Measurements from ENCODE around the gene FOXC1. TPM values are rescaled to one million over a fixed set of nuclear protein-coding genes. Genes with fewer than 3 reads are reported as not detected.

FOXC1 gene
- total and polyA plus RNA-seq, 2 experiments from 2014 or later = 0.60 to 1.1 TPM

DNA sequence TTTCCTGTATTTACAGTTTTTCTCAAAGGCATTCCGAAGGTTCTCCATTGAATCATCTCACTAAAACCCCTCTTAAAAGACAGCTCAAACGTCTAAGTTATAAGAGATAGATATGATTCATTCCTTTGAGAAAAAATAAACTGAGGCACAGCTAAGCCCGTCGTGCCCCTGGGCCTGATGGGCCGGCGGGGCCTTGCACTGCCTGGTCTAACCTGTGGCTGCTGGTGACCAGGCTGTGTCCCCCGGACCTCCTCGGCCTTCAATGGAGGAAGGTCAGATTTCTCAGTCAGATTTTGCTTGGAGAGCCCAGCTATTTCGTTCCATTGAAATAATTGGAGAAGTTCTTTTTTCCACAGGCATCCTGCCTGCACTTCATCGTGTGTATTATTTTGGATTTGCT is 11.3 kb upstream of the FOXC1 start:
- H2AFZ ChIP-seq = no peak overlapping the region

GRCh38 chr6:1598886-1599285 is 10.8 kb upstream of the FOXC1 start:
- 90% methylated on average over 24 of the region's 24 CpGs for WGBS (ENCODE audit: low lambda C conversion rate, missing lambda C conversion rate)
- Histone ChIP-seq H3K27me3 (peaks cover 40% of the 10 kb centered on the region), H3K9me3 (ENCODE audit: low read depth) (no peaks in the 10 kb centered on the region), H3K4me2 (no peak overlapping the region), H3K9me2 (replicated peaks; ENCODE audit: insufficient read depth) (no peaks in the 10 kb centered on the region), H2AFZ (no peak overlapping the region), H3K4me3 (no peak overlapping the region), H3K4me1 (ENCODE audit: insufficient read depth) (peaks cover 3% of the 10 kb centered on the region), H3K27ac (no peak overlapping the region), H3K36me3 (replicated peaks; ENCODE audit: insufficient read depth, low read depth) (no peaks in the 10 kb centered on the region), H4K20me1 (ENCODE audit: insufficient read depth, poor library complexity, severe bottlenecking) (no peaks in the 10 kb centered on the region), H3K79me2 (no peaks in the 10 kb centered on the region)
- no peak for TF ChIP-seq EZH2 (IDR thresholded peaks at IDR 0.05; ENCODE audit: borderline replicate concordance)
- no peak for TF ChIP-seq CTCF (IDR thresholded peaks at IDR 0.05; ENCODE audit: poor library complexity)
- no peak for TF ChIP-seq EZH2phosphoT487 (IDR thresholded peaks at IDR 0.05; ENCODE audit: low read depth, severe bottlenecking, unreplicated experiment)
- no peak for DNase-seq (ENCODE audit: low spot score)

More for the DNA sequence above, 11.3 kb upstream of the FOXC1 start:
- TF ChIP-seq EZH2 (IDR thresholded peaks at IDR 0.05; ENCODE audit: borderline replicate concordance) (no peak), CTCF (IDR thresholded peaks at IDR 0.05; ENCODE audit: poor library complexity) (no peak), EZH2phosphoT487 (IDR thresholded peaks at IDR 0.05; ENCODE audit: low read depth, severe bottlenecking, unreplicated experiment) (no peak)
- no peak overlapping the region for H3K4me2 ChIP-seq
- no peaks in the 10 kb centered on the region for H3K36me3 ChIP-seq (replicated peaks; ENCODE audit: insufficient read depth, low read depth)
- H3K27me3 ChIP-seq = peaks cover 36% of the 10 kb centered on the region
- H3K79me2 ChIP-seq = no peaks in the 10 kb centered on the region
- no peaks in the 10 kb centered on the region for H3K9me2 ChIP-seq (replicated peaks; ENCODE audit: insufficient read depth)
- H3K27ac ChIP-seq = no peak overlapping the region
- H4K20me1 ChIP-seq (ENCODE audit: insufficient read depth, poor library complexity, severe bottlenecking) = no peaks in the 10 kb centered on the region
- H3K9me3 ChIP-seq (ENCODE audit: low read depth) = no peaks in the 10 kb centered on the region
- no peak overlapping the region for H3K4me3 ChIP-seq
- DNase-seq (ENCODE audit: low spot score) = no peak
- no peaks in the 10 kb centered on the region for H3K4me1 ChIP-seq (ENCODE audit: insufficient read depth)
- 85% methylated on average over 10 of the region's 10 CpGs for WGBS (ENCODE audit: low lambda C conversion rate, missing lambda C conversion rate)

DNA sequence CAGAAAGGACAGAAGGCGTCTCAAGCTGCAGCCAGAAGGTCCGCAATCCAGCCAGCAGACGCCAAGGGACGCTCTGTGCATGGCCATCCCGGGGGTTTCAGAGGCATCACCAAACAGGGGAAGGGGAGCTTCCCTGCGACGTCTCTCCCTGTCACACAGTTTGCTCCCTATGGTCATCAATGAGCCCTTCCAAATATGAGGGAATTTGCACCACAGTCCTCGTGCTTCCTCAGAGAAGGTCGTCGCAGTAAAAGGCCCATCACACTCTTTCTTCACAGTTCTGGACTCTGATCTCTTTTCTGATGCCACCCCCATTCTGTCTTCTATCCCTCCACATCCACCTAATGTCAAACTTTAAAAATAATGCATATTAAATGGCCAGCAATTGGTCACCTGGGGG is 10.2 kb upstream of the FOXC1 start:
- Histone ChIP-seq H3K4me2 (no peak overlapping the region), H3K27me3 (peaks cover 39% of the 10 kb centered on the region), H2AFZ (no peak overlapping the region), H3K4me3 (no peak overlapping the region), H3K9me3 (ENCODE audit: low read depth) (no peaks in the 10 kb centered on the region), H3K4me1 (ENCODE audit: insufficient read depth) (peaks cover 7% of the 10 kb centered on the region), H3K36me3 (replicated peaks; ENCODE audit: insufficient read depth, low read depth) (no peaks in the 10 kb centered on the region), H3K27ac (no peak overlapping the region), H4K20me1 (ENCODE audit: insufficient read depth, poor library complexity, severe bottlenecking) (no peaks in the 10 kb centered on the region), H3K79me2 (no peaks in the 10 kb centered on the region), H3K9me2 (replicated peaks; ENCODE audit: insufficient read depth) (no peaks in the 10 kb centered on the region)
- 95% methylated on average over 10 of the region's 10 CpGs for WGBS (ENCODE audit: low lambda C conversion rate, missing lambda C conversion rate)
- TF ChIP-seq EZH2phosphoT487 (IDR thresholded peaks at IDR 0.05; ENCODE audit: low read depth, severe bottlenecking, unreplicated experiment) (no peak), EZH2 (IDR thresholded peaks at IDR 0.05; ENCODE audit: borderline replicate concordance) (no peak), CTCF (IDR thresholded peaks at IDR 0.05; ENCODE audit: poor library complexity) (no peak)
- DNase-seq (ENCODE audit: low spot score) = no peak

Measured in hepatocyte (in vitro differentiated cells).